HCT116 (cell line): ENCODE data around the gene GID4.

ENCODE experiments used
- CTCF ChIP-seq, 3 experiments: fragments of 200-600 bp in 1 of 3; sonication (generic) in 1 of 3; IDR thresholded peaks in 2 of 3; conservative IDR thresholded peaks in 1 of 3; 2 replicates each; pipeline ENCODE4 v1.5.1; 2012 to 2017; ENCODE audit warnings: low read depth in 2 of 3, low read length in 2 of 3, antibody characterized with exemption in 1 of 3, borderline replicate concordance in 1 of 3, control low read depth in 1 of 3, mild to moderate bottlenecking in 1 of 3, mixed read lengths in 1 of 3, mixed run types in 1 of 3, moderate library complexity in 1 of 3; ENCODE audit not compliant: insufficient read depth in 1 of 3
- JUND ChIP-seq: IDR thresholded peaks from 2 replicates; pipeline ENCODE4 v1.6.1; 2012
- SP1 ChIP-seq: IDR thresholded peaks from 2 replicates; pipeline ENCODE4 v1.6.1; 2012; ENCODE audit warnings: low read depth
- ZBTB33 ChIP-seq: IDR thresholded peaks from 2 replicates; pipeline ENCODE4 v1.6.1; 2011; ENCODE audit warnings: mild to moderate bottlenecking, low read length, moderate library complexity; ENCODE audit not compliant: insufficient replicate concordance; ENCODE audit errors: extremely low read depth
- ZFX ChIP-seq: fragments of 450-650 bp; IDR thresholded peaks from 2 replicates; pipeline ENCODE4 v1.6.1; 2017

DNA sequence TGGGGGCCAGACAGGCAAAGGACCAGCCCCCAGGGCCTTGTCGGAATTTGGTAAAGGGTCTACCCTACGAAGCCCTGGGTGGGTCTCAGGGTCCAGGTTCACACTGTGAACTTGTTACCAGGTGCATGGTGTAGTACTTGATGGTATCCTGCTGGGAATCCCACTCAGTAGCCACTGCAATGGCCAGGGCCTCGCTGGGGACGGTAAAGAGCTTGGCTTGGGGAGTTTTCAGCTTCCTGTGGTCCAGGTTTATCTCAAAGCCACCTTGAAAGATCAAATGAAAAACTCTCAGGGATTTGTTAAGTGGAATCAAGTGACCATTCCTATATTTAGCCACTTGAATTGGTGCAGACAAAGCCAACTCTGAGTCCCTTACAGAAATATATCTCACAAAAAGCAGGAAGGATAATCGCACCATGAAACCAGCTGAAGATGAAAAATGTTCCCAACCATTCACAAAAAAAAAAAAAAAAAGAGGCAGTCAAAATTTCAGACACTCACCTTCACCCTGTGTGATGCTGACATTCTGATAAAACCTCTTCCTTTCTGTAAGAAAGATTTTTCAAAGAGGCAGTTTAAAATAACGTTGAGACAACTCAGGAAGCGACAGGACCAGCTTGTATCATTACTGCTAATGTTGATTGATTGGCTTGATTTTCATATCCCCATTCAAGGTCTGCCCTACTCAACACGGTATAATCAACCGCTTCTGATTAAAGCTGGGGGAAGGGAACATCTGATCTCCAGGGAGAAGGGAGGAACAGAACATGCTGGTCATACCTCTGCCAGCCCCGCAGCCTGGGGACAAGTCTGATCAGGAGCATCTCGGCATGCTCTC lies 10.9 kb upstream of the GID4 start:
- no peak for TF ChIP-seq CTCF (IDR thresholded peaks at IDR 0.05 in 2 of 3, conservative IDR thresholded peaks at IDR 0.05 in 1 of 3; ENCODE audit: borderline replicate concordance in 1 of 3, insufficient read depth in 1 of 3, low read depth in 2 of 3, low read length in 2 of 3)
- no peak for TF ChIP-seq ZBTB33
- TF ChIP-seq ZFX = no peak
- TF ChIP-seq SP1 = no peak
- no peak for TF ChIP-seq JUND
